ENCODE results near the gene ELOVL7.

ELOVL7 gene

GRCh38 chr5:60710362-60710761 lies 133.7 kb downstream of the ELOVL7 start:
- no peak for DNase-seq

DNA sequence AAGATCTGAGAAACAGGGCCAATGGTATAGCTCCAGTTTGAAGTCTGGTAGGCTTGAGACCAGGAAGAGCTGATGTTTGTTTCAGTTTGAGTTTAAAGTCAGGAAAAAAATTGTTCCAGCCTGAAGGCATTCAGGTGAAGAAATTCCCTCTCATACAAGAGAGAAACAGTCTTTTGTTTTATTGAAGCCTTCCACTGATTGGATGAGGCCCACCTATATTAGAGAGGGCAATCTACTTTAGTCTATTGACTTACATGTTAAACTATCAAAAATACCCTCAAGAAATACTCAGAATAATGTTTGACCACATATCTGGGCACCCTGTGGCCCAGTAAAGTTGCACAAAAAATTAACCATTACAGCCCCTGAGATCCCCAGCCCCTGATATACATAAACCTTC lies 138.9 kb downstream of the ELOVL7 start:
- DNase-seq = no peak

DNA sequence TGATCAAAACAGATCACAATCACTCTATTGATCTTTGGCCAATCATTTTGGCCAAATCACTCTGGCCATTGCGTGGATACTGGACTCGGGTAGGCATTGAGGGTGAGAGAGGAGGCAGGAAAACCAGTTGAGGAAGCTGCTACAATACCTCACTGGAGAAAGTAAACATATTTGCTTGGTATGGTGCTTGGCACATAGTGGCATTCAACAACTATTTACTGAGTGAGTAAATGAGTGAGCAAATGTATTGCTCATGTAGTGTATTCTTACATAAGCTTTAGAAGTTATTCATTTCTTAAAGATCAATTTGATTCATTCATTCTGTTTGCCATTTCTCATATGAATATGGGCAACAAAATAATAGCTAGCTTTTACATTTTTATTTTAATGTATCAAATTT lies 140.1 kb downstream of the ELOVL7 start:
- no peak for DNase-seq

All from NCI-H446 (cell line).